HG02870 (cell line): Measurements from ENCODE around the gene MDFIC.

Source experiments
- ATAC-seq: cut with Tn5 transposase; IDR thresholded peaks from one replicate; pipeline ENCODE4 v1.9.1; 2021; ENCODE audit warnings: mild to moderate bottlenecking, moderate library complexity; ENCODE audit not compliant: unreplicated experiment

The MDFIC gene

GRCh38 chr7:114949231-114949630 lies 27.3 kb downstream of the MDFIC start:
- no peak for ATAC-seq

GRCh38 chr7:114952296-114952695 lies 30.4 kb downstream of the MDFIC start:
- no peak for ATAC-seq

GRCh38 chr7:114953724-114954123 lies 31.8 kb downstream of the MDFIC start:
- ATAC-seq: no peak

- peak; percentile 49 for ATAC-seq
Measured at GRCh38 chr7:114956702-114957101, 34.8 kb downstream of the MDFIC start.

GRCh38 chr7:114957444-114957843 lies 35.5 kb downstream of the MDFIC start:
- no peak for ATAC-seq

GRCh38 chr7:114959931-114960330 lies 38.0 kb downstream of the MDFIC start:
- ATAC-seq: peak; percentile 90

- no peak for ATAC-seq
Measured at GRCh38 chr7:114962441-114962840, 40.5 kb downstream of the MDFIC start.

- ATAC-seq: no peak
Measured at GRCh38 chr7:114966156-114966555, 44.3 kb downstream of the MDFIC start.

GRCh38 chr7:114969096-114969495 lies 47.2 kb downstream of the MDFIC start:
- ATAC-seq: no peak

- ATAC-seq: no peak
Measured at GRCh38 chr7:114970308-114970707, 48.4 kb downstream of the MDFIC start.

GRCh38 chr7:114970732-114971131 lies 48.8 kb downstream of the MDFIC start:
- no peak for ATAC-seq

GRCh38 chr7:114972567-114972966 lies 50.7 kb downstream of the MDFIC start:
- ATAC-seq: no peak

GRCh38 chr7:114973147-114973546 lies 51.3 kb downstream of the MDFIC start:
- ATAC-seq: no peak

GRCh38 chr7:114975401-114975800 lies 53.5 kb downstream of the MDFIC start:
- ATAC-seq: no peak

GRCh38 chr7:114976666-114977065 lies 54.8 kb downstream of the MDFIC start:
- ATAC-seq: no peak

GRCh38 chr7:114977277-114977676 lies 55.4 kb downstream of the MDFIC start:
- no peak for ATAC-seq

GRCh38 chr7:114979388-114979787 lies 57.5 kb downstream of the MDFIC start:
- ATAC-seq: peak; percentile 35

- ATAC-seq: no peak
Measured at GRCh38 chr7:114979803-114980507, 58.1 kb downstream of the MDFIC start.

GRCh38 chr7:114981323-114981722 lies 59.4 kb downstream of the MDFIC start:
- no peak for ATAC-seq

- ATAC-seq: no peak
Measured at GRCh38 chr7:114985116-114985715, 63.3 kb downstream of the MDFIC start.

- no peak for ATAC-seq
Measured at GRCh38 chr7:114986190-114987180, 64.6 kb downstream of the MDFIC start.
